GM21423 (cell line): ENCODE measurements around the gene TIAM2.

ENCODE experiments used
- ATAC-seq: cut with Tn5 transposase; IDR thresholded peaks from one replicate; pipeline ENCODE4 v1.9.1; 2021; ENCODE audit warnings: mild to moderate bottlenecking, moderate library complexity; ENCODE audit not compliant: unreplicated experiment

Gene TIAM2

GRCh38 chr6:155273431-155273830 lies 278.3 kb downstream of the TIAM2 start:
- no peak for ATAC-seq

DNA sequence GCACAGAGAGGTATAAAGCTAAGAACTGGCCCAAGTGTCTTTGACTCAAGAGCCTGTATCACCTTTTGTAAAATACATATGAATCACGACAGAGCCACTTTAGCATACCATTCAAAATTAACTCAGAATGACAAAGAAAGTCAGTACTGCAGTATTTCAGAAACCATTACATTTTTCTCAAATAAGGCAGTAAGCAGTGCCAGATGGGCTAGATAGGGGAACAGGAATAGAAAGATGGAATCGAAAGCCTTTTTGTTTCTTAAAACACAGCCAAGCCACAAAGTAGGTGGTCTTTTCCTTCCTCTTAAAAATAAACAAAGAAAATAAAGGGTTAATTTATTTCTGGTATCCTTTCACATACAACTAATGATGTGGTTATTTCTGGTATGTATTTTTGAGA lies 279.0 kb downstream of the TIAM2 start:
- no peak for ATAC-seq

DNA sequence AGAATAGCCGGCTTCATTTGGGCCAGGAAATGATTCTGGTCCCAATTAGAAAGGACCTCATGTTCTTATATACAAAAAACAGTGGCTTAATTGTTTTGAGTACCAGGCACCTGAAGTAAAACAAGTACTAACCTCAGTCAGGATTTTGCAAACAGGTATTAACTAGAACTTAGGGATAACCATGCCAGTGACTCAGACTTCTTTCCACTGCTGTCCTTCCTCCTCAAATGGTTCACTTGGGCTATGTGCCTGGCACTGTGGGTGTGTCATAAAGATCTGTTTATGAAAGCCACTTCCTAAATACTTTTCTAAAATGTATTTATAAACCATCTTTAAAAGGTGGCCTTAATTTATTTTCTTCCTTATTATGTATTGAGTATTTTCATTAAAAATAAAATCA lies 279.4 kb downstream of the TIAM2 start:
- no peak for ATAC-seq

GRCh38 chr6:155275808-155276480 lies 280.8 kb downstream of the TIAM2 start:
- no peak for ATAC-seq

DNA sequence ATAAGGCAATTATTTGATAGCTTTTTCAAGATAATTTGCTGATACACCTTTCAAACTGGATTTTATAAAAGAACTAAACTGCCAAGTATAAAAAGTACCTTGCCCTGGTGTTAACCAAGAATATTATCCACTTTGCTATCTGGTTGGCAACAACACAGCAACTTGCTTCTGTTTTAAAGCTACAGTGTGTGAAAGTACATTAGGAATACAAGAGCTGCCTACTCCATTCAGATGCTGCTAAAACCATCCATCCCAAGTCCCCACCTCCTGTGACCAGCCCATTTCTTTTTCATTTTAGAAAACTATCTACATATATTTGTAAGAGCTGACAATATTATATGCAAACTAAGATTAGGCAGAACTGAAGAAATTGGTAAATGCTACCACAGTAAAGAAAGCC lies 281.5 kb downstream of the TIAM2 start:
- no peak for ATAC-seq

DNA sequence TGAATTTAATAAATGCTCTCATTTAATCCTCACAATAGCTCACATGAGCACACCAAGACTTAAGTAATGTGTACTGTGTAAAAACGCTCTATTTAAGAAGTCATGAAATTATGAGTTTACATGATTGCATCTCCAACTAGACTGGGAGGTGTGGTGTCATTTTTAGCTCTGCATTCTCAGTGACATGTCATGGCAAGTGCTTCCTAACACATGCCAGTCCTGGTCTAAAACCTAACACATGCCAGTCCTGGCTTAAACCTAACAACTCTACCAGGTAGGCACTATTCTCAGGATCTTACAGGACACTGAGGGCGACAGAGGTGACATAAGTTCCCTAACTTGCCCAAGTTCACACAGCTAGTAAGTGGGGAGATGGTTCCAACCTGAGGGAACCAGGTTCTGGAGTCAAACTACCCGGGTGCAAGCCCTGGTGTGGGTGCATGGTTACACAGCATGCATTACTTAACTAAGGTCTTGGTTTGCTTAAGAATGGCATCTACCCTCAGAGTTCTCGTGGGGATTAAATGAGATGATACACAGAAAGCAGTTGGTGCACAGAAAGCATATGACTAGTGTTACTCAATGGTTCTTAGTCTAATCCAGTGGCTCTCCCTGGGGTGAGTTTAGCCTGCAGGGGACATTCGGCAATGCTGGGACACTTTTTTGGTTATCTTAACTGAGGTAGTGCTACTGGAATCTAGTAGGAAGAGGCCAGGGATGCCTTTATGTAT lies 283.4 kb downstream of the TIAM2 start:
- ATAC-seq: no peak

GRCh38 chr6:155284775-155285174 lies 289.7 kb downstream of the TIAM2 start:
- no peak for ATAC-seq

DNA sequence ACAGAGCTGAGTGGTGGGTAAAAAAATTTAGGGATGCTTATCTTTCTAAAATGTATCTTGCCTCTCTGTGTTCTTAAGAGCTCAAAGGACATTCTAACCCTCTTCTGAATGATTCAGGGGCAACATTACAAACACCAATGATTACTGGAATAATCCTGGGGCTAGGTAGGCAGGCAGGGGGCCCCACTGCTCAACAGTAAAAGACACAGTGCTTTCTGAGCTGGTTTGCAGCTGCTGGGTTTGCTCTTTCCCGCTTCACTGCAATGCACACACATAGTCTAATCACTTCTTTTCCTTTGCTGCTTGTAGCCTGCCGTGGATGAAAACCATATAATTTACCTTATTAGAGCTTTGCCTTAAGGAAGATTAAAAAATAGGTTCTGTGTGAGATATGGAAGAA lies 292.6 kb downstream of the TIAM2 start:
- ATAC-seq: no peak

GRCh38 chr6:155290491-155290890 lies 295.4 kb downstream of the TIAM2 start:
- no peak for ATAC-seq

- ATAC-seq: no peak
Observed at GRCh38 chr6:155291291-155291690, 296.2 kb downstream of the TIAM2 start.

DNA sequence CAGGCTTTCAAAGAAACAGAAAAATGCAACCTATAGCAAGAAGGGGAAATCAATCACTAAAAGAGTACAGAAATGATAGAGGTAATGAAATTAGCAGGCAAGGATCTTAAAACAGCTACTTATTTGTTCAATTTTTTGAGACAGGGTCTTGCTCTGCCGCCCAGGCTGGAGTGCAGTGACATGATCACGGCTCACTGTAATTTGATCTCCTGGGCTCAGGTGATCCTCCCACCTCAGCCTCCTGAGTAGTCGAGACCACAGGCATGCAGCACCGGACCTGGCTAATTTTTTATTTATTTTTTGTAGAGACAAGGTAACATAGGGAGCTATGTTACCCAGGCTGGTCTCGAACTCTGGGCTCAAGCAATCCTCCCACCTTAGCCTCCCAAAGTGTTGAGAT lies 297.6 kb downstream of the TIAM2 start:
- ATAC-seq: no peak

- ATAC-seq: no peak
Observed at GRCh38 chr6:155297669-155298068, 302.6 kb downstream of the TIAM2 start.

GRCh38 chr6:155301867-155302266 lies 306.8 kb downstream of the TIAM2 start:
- ATAC-seq: no peak

GRCh38 chr6:155303361-155303870 lies 308.3 kb downstream of the TIAM2 start:
- no peak for ATAC-seq

DNA sequence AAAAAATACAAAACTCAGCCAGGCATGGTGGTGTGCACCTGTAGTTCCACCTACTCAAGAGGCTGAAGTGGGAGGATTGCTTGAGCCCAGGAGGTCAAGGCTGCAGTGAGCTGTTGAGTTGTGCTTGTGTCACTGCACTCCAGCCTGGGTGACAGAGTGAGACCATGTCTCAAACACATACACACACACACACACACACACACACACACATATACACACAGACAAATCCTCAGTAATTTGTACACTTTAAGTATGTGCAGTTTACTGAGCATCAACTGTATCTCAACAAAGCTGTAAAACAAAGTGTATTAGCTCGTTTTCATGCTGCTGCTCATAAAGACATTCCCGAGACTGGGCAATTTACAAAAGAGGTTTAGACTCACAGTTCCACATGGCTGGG lies 311.8 kb downstream of the TIAM2 start:
- no peak for ATAC-seq
